ENCODE results near the gene SPNS2.

Gene SPNS2

GRCh38 chr17:4540687-4541327 lies 42.1 kb downstream of the SPNS2 start:
- Mint-ChIP-seq H3K27me3 (ENCODE audit: low read depth) (no peaks in the 10 kb centered on the region), H3K4me1 (ENCODE audit: low read depth) (no peaks in the 10 kb centered on the region), H3K36me3 (ENCODE audit: low read depth) (peaks cover 4% of the 10 kb centered on the region), H3K9me3 (no peaks in the 10 kb centered on the region), H3K4me3 (no peak overlapping the region), H3K27ac (no peak overlapping the region)

GRCh38 chr17:4541328-4542002 lies 42.8 kb downstream of the SPNS2 start:
- Mint-ChIP-seq H3K4me3 (no peak overlapping the region), H3K27ac (no peak overlapping the region), H3K36me3 (ENCODE audit: low read depth) (peaks cover 4% of the 10 kb centered on the region), H3K9me3 (no peaks in the 10 kb centered on the region), H3K4me1 (ENCODE audit: low read depth) (no peaks in the 10 kb centered on the region), H3K27me3 (ENCODE audit: low read depth) (no peaks in the 10 kb centered on the region)

DNA sequence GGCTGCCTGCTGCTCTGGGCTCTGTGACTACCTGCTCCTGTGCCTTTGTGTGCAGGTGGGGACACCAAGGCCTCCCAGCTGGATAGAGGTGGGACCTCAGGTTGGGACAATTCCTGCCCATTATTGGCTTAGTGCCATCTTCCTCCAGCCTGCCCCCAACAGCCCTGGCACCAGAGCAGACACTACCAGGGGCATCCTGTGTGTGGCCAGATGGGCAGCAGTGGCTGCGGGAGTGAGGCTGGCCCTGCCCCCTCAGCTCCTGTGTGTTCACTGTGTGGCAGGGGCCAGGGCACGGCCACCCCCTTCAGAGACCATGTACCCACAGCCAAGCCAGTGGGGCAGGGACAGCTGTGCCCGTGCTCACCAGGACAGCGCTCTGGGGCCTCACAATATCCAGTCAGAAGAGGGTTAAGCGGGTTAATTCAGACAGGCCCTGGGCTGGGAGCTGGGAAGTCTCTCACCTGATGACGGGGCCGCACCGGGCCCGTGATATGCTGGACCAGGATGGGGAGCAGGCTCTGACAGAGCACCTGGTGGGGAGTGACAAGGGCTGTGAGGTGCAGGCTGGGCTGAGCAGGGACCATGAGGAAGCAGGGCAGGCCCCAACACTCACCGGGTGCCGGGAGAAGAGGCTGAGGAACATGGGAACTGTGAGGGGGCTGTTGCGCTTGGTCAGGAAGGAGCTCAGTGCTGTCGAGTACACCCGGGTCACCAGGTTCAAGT lies 43.5 kb downstream of the SPNS2 start:
- no peaks in the 10 kb centered on the region for H3K4me1 Mint-ChIP-seq (ENCODE audit: low read depth)
- H3K9me3 Mint-ChIP-seq = no peaks in the 10 kb centered on the region
- no peak overlapping the region for H3K27ac Mint-ChIP-seq
- no peak overlapping the region for H3K4me3 Mint-ChIP-seq
- no peaks in the 10 kb centered on the region for H3K27me3 Mint-ChIP-seq (ENCODE audit: low read depth)
- peaks cover 4% of the 10 kb centered on the region for H3K36me3 Mint-ChIP-seq (ENCODE audit: low read depth)

DNA sequence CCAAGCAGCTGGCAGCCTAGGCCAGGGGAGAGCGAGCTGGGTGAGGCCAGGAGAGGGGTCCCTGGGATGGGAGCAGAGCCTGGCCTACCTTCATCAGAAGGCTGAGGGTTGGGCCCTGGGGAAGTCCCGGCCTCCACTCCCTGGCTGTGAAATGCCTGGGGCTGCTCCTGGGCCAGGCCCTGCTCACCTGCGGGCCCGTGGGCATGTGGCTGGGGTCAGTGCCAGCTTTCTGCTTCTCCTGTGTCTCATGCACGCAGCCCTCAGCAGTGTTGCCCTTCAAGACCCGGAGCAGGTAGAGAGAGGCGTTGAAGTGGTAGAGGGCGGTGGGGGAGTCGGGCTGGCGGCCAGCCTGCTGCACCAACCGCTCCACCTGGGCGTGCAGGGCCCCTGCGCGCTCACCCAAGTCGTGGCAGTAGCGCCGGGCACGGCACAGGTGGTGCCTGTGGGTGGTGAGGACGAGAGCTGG lies 44.1 kb downstream of the SPNS2 start:
- H3K4me3 Mint-ChIP-seq = no peak overlapping the region
- H3K4me1 Mint-ChIP-seq (ENCODE audit: low read depth) = no peaks in the 10 kb centered on the region
- H3K9me3 Mint-ChIP-seq = no peaks in the 10 kb centered on the region
- H3K27ac Mint-ChIP-seq = no peak overlapping the region
- H3K36me3 Mint-ChIP-seq (ENCODE audit: low read depth) = peaks cover 4% of the 10 kb centered on the region
- no peaks in the 10 kb centered on the region for H3K27me3 Mint-ChIP-seq (ENCODE audit: low read depth)

GRCh38 chr17:4543557-4544026 lies 44.9 kb downstream of the SPNS2 start:
- Mint-ChIP-seq H3K9me3 (no peaks in the 10 kb centered on the region), H3K36me3 (ENCODE audit: low read depth) (peaks cover 5% of the 10 kb centered on the region), H3K4me1 (ENCODE audit: low read depth) (no peaks in the 10 kb centered on the region), H3K27me3 (ENCODE audit: low read depth) (no peaks in the 10 kb centered on the region), H3K4me3 (no peak overlapping the region), H3K27ac (no peak overlapping the region)

- H3K27me3 Mint-ChIP-seq (ENCODE audit: low read depth) = no peaks in the 10 kb centered on the region
- no peak overlapping the region for H3K27ac Mint-ChIP-seq
- peaks cover 5% of the 10 kb centered on the region for H3K36me3 Mint-ChIP-seq (ENCODE audit: low read depth)
Measured at GRCh38 chr17:4544135-4544950, 45.7 kb downstream of the SPNS2 start.

GRCh38 chr17:4544951-4545216 lies 46.2 kb downstream of the SPNS2 start:
- H3K4me3 Mint-ChIP-seq = no peak overlapping the region
- H3K4me1 Mint-ChIP-seq (ENCODE audit: low read depth) = no peaks in the 10 kb centered on the region
- no peaks in the 10 kb centered on the region for H3K27me3 Mint-ChIP-seq (ENCODE audit: low read depth)
- no peaks in the 10 kb centered on the region for H3K9me3 Mint-ChIP-seq
- H3K36me3 Mint-ChIP-seq (ENCODE audit: low read depth) = peaks cover 2% of the 10 kb centered on the region
- no peak overlapping the region for H3K27ac Mint-ChIP-seq

More at GRCh38 chr17:4544135-4544950, 45.7 kb downstream of the SPNS2 start:
- Mint-ChIP-seq H3K4me1 (ENCODE audit: low read depth) (no peaks in the 10 kb centered on the region), H3K4me3 (no peak overlapping the region), H3K9me3 (no peaks in the 10 kb centered on the region)

DNA sequence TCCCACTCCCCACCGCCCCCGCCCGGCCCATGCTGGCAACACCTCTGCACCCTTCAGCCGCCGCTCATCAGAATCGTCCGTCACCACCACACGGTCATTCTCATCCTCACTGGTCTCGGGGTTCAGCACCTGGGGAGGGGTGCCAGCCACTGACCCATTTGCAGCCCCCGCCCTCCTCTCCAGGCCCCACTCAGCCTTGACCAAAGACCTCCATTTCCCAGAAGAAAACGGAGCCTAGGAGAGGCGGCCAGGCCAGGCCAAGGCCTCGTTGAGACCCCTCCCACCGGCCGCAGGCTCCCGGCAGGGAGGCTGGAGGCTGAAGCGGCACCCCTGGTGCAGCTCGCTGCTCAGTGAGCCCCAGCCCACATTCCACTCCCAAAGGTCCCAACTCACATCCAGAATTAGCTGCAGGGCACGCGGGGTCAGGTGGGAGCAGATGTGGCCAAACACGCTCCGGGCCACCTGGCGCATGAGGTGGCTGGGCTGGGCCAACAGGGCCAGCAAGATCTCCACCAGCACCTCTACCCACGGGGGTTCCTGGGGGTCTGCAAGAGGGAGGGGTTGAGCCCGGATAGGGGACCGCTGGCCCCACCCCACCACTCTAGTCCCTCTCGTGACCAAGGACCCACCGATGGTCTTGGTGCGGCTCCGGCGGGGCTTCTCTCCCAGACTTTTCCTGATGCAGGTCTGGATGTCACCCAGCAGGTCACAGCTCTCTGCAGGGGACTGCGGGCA lies 46.7 kb downstream of the SPNS2 start:
- no peaks in the 10 kb centered on the region for H3K27me3 Mint-ChIP-seq (ENCODE audit: low read depth)
- H3K4me3 Mint-ChIP-seq = no peak overlapping the region
- no peaks in the 10 kb centered on the region for H3K4me1 Mint-ChIP-seq (ENCODE audit: low read depth)
- H3K36me3 Mint-ChIP-seq (ENCODE audit: low read depth) = peaks cover 4% of the 10 kb centered on the region
- H3K9me3 Mint-ChIP-seq = no peaks in the 10 kb centered on the region
- H3K27ac Mint-ChIP-seq = no peak overlapping the region

DNA sequence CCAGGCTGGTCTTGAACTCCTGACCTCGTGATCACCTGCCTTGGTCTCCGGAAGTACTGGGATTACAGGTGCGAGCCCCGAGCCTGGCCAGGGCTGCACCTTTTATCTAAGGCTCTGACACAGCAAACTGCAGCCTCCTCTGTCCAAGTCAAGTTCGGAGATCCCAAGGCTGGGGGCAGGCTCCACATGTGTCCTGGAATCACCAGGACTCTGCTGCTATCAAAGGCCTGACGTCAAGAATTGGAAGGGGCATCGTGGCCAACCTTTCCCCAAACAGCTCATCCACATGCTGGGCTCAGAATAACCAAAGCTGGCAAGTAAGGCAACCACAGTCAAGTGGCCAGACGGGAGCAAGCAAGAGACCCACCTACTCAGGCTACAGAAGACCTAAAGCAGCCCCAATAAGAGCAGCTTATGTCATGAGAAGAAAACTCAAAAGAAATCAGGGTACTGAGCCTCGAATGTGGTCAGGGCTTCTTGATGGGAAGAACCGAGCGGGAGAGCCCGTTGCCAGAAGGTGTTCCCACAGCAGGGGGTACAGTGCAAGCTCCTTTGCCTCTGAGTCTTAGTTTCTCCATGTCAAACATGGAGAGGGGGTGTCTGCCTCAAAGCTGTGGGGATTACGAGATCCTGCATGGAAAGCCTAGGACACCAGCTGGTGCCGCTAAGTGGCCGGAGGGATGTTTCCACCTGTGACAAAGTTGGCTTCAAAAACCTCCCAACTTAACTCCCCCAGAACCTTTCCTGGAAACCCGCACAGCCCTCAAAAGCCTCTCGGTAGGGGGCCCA lies 48.6 kb downstream of the SPNS2 start:
- peaks cover 2% of the 10 kb centered on the region for H3K4me1 Mint-ChIP-seq (ENCODE audit: low read depth)
- no peaks in the 10 kb centered on the region for H3K9me3 Mint-ChIP-seq
- no peak overlapping the region for H3K27ac Mint-ChIP-seq
- no peak overlapping the region for H3K4me3 Mint-ChIP-seq
- H3K36me3 Mint-ChIP-seq (ENCODE audit: low read depth) = peaks cover 10% of the 10 kb centered on the region
- no peaks in the 10 kb centered on the region for H3K27me3 Mint-ChIP-seq (ENCODE audit: low read depth)

GRCh38 chr17:4548061-4548461 lies 49.4 kb downstream of the SPNS2 start:
- H3K27ac Mint-ChIP-seq = no peak overlapping the region
- H3K36me3 Mint-ChIP-seq (ENCODE audit: low read depth) = peaks cover 12% of the 10 kb centered on the region
- no peaks in the 10 kb centered on the region for H3K27me3 Mint-ChIP-seq (ENCODE audit: low read depth)
- no peaks in the 10 kb centered on the region for H3K9me3 Mint-ChIP-seq
- H3K4me3 Mint-ChIP-seq = no peak overlapping the region
- H3K4me1 Mint-ChIP-seq (ENCODE audit: low read depth) = peaks cover 2% of the 10 kb centered on the region

- Mint-ChIP-seq H3K27me3 (ENCODE audit: low read depth) (no peaks in the 10 kb centered on the region), H3K4me1 (ENCODE audit: low read depth) (peaks cover 6% of the 10 kb centered on the region), H3K27ac (no peak overlapping the region), H3K9me3 (no peaks in the 10 kb centered on the region), H3K4me3 (no peak overlapping the region), H3K36me3 (ENCODE audit: low read depth) (peaks cover 12% of the 10 kb centered on the region)
Measured at GRCh38 chr17:4548721-4549531, 50.2 kb downstream of the SPNS2 start.

DNA sequence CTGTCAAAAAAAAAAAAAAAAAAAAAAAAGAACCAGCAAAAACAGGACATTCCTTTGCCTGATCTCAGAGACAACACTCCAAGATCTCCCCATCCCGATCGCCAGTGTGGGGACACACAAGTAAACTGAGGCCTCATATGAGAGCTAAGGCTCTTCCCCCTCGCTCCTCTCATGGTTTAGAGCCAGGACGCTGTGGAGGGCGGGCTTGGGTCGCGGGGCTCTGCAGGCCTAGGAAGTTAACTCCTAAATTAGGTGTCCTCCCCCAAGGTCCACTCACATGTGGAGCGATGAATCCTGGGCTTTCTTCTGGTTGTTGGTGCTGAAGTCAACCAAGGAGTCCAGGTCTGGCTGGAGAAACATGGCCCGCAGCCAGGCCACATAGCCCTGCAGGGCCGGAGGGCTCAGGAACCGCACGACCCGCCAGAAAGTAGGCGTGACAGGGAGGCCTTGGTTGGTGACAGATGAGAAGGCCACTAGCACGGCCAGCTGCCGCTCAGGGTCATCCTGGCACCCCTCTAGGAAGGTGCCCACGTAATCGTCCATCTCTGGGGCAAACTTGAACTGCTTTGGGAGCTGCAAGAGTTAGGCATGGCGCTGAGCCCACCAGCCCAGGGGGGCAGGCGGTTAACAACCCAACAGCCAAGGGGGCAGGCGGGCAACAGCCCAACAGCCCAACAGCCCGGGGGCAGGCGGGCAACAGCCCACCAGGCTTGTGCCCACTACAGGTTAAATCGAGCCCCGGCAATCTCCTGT lies 51.3 kb downstream of the SPNS2 start:
- H3K27ac Mint-ChIP-seq = no peak overlapping the region
- peaks cover 12% of the 10 kb centered on the region for H3K36me3 Mint-ChIP-seq (ENCODE audit: low read depth)
- H3K27me3 Mint-ChIP-seq (ENCODE audit: low read depth) = no peaks in the 10 kb centered on the region
- H3K4me1 Mint-ChIP-seq (ENCODE audit: low read depth) = peaks cover 14% of the 10 kb centered on the region
- no peaks in the 10 kb centered on the region for H3K9me3 Mint-ChIP-seq
- H3K4me3 Mint-ChIP-seq = no peak overlapping the region
